OCI-LY3 (cell line): Measurements from ENCODE around the gene BRF1.

Source experiments
- EZH2phosphoT487 ChIP-seq: fragments of 200-600 bp; shearing (Covaris generic); IDR thresholded peaks from 2 replicates; pipeline ENCODE4 v1.6.1; 2018; ENCODE audit warnings: antibody characterized with exemption, mixed run types, low read depth
- TF ChIP-seq, protein P1 (sequence below): fragments of 200-600, 300-600 bp; sonication (generic); IDR thresholded peaks from 2 replicates; pipeline ENCODE4 v1.5.1; 2014; ENCODE audit warnings: antibody characterized with exemption, low read length, low read depth

GRCh38 chr14:105187935-105188524 lies 112.8 kb downstream of the BRF1 start:
- TF ChIP-seq, protein P1, sequence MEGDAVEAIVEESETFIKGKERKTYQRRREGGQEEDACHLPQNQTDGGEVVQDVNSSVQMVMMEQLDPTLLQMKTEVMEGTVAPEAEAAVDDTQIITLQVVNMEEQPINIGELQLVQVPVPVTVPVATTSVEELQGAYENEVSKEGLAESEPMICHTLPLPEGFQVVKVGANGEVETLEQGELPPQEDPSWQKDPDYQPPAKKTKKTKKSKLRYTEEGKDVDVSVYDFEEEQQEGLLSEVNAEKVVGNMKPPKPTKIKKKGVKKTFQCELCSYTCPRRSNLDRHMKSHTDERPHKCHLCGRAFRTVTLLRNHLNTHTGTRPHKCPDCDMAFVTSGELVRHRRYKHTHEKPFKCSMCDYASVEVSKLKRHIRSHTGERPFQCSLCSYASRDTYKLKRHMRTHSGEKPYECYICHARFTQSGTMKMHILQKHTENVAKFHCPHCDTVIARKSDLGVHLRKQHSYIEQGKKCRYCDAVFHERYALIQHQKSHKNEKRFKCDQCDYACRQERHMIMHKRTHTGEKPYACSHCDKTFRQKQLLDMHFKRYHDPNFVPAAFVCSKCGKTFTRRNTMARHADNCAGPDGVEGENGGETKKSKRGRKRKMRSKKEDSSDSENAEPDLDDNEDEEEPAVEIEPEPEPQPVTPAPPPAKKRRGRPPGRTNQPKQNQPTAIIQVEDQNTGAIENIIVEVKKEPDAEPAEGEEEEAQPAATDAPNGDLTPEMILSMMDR = no peak
- no peak for TF ChIP-seq EZH2phosphoT487
